Measurements from ENCODE around the gene CYLC1.

Gene CYLC1

GRCh38 chrX:83860846-83861245 lies at the start of gene CYLC1:
TSS of gene CYLC1 (plus strand) at chrX:83861146. CDS start at chrX:83861183, 37 bp downstream.
- WGBS (ENCODE audit: insufficient coverage, insufficient read length): no CpG with 5 or more reads among the region's 1 CpG
- DNase-seq (ENCODE audit: low read depth, low spot score): no peak
- Histone ChIP-seq H3K27ac (ENCODE audit: low read length) (no peak within 1 kb of the TSS), H3K36me3 (ENCODE audit: control insufficient read depth, insufficient read depth, low read length) (no peaks in the 10 kb centered on the region), H3K9me3 (ENCODE audit: control insufficient read depth, insufficient read depth, low read length) (no peaks in the 10 kb centered on the region), H3K4me1 (ENCODE audit: control insufficient read depth, insufficient read depth, low read length) (no peaks in the 10 kb centered on the region), H3K27me3 (ENCODE audit: control insufficient read depth, insufficient read depth, low read length) (no peaks in the 10 kb centered on the region), H3K4me3 (ENCODE audit: low read length) (no peak within 1 kb of the TSS)

- Histone ChIP-seq H3K9me3 (ENCODE audit: control insufficient read depth, insufficient read depth, low read length) (no peaks in the 10 kb centered on the region), H3K36me3 (ENCODE audit: control insufficient read depth, insufficient read depth, low read length) (no peaks in the 10 kb centered on the region), H3K27ac (ENCODE audit: low read length) (no peak overlapping the region), H3K4me1 (ENCODE audit: control insufficient read depth, insufficient read depth, low read length) (no peaks in the 10 kb centered on the region), H3K27me3 (ENCODE audit: control insufficient read depth, insufficient read depth, low read length) (no peaks in the 10 kb centered on the region), H3K4me3 (ENCODE audit: low read length) (no peak overlapping the region)
- no peak for DNase-seq (ENCODE audit: low read depth, low spot score)
- WGBS (ENCODE audit: insufficient coverage, insufficient read length): no CpG with 5 or more reads among the region's 3 CpGs
Measured at GRCh38 chrX:83819304-83819703, 41.6 kb upstream of the CYLC1 start.

GRCh38 chrX:83829874-83830273 lies 31.1 kb upstream of the CYLC1 start:
- Histone ChIP-seq H3K9me3 (ENCODE audit: control insufficient read depth, insufficient read depth, low read length) (no peaks in the 10 kb centered on the region), H3K4me1 (ENCODE audit: control insufficient read depth, insufficient read depth, low read length) (no peaks in the 10 kb centered on the region), H3K27me3 (ENCODE audit: control insufficient read depth, insufficient read depth, low read length) (no peaks in the 10 kb centered on the region), H3K4me3 (ENCODE audit: low read length) (no peak overlapping the region), H3K36me3 (ENCODE audit: control insufficient read depth, insufficient read depth, low read length) (no peaks in the 10 kb centered on the region), H3K27ac (ENCODE audit: low read length) (no peak overlapping the region)
- WGBS (ENCODE audit: insufficient coverage, insufficient read length): no CpG with 5 or more reads among the region's 4 CpGs
- no peak for DNase-seq (ENCODE audit: low read depth, low spot score)

- Histone ChIP-seq H3K27ac (ENCODE audit: low read length) (no peak overlapping the region), H3K4me3 (ENCODE audit: low read length) (no peak overlapping the region), H3K27me3 (ENCODE audit: control insufficient read depth, insufficient read depth, low read length) (no peaks in the 10 kb centered on the region), H3K4me1 (ENCODE audit: control insufficient read depth, insufficient read depth, low read length) (no peaks in the 10 kb centered on the region), H3K9me3 (ENCODE audit: control insufficient read depth, insufficient read depth, low read length) (no peaks in the 10 kb centered on the region), H3K36me3 (ENCODE audit: control insufficient read depth, insufficient read depth, low read length) (no peaks in the 10 kb centered on the region)
- WGBS (ENCODE audit: insufficient coverage, insufficient read length): no CpG with 5 or more reads among the region's 2 CpGs
- peak; percentile 5 for DNase-seq (ENCODE audit: low read depth, low spot score)
Measured at GRCh38 chrX:83845397-83845796, 15.5 kb upstream of the CYLC1 start.

- Histone ChIP-seq H3K27me3 (ENCODE audit: control insufficient read depth, insufficient read depth, low read length) (no peaks in the 10 kb centered on the region), H3K36me3 (ENCODE audit: control insufficient read depth, insufficient read depth, low read length) (no peaks in the 10 kb centered on the region), H3K4me3 (ENCODE audit: low read length) (no peak overlapping the region), H3K4me1 (ENCODE audit: control insufficient read depth, insufficient read depth, low read length) (no peaks in the 10 kb centered on the region), H3K27ac (ENCODE audit: low read length) (no peak overlapping the region), H3K9me3 (ENCODE audit: control insufficient read depth, insufficient read depth, low read length) (no peaks in the 10 kb centered on the region)
- WGBS (ENCODE audit: insufficient coverage, insufficient read length): no CpG with 5 or more reads among the region's 5 CpGs
- no peak for DNase-seq (ENCODE audit: low read depth, low spot score)
Measured at GRCh38 chrX:83847339-83847738, 13.6 kb upstream of the CYLC1 start.

GRCh38 chrX:83888585-83888984 lies 27.6 kb downstream of the CYLC1 start:
- WGBS (ENCODE audit: insufficient coverage, insufficient read length): no CpG with 5 or more reads among the region's 2 CpGs
- H3K4me1 ChIP-seq (ENCODE audit: control insufficient read depth, insufficient read depth, low read length): no peaks in the 10 kb centered on the region
- H3K27ac ChIP-seq (ENCODE audit: low read length): no peak overlapping the region
- H3K9me3 ChIP-seq (ENCODE audit: control insufficient read depth, insufficient read depth, low read length): no peaks in the 10 kb centered on the region
- DNase-seq (ENCODE audit: low read depth, low spot score): no peak
- no peaks in the 10 kb centered on the region for H3K36me3 ChIP-seq (ENCODE audit: control insufficient read depth, insufficient read depth, low read length)
- H3K27me3 ChIP-seq (ENCODE audit: control insufficient read depth, insufficient read depth, low read length): no peaks in the 10 kb centered on the region
- no peak overlapping the region for H3K4me3 ChIP-seq (ENCODE audit: low read length)

GRCh38 chrX:83892433-83892832 lies 31.5 kb downstream of the CYLC1 start:
- Histone ChIP-seq H3K4me3 (ENCODE audit: low read length) (no peak overlapping the region), H3K27ac (ENCODE audit: low read length) (no peak overlapping the region), H3K27me3 (ENCODE audit: control insufficient read depth, insufficient read depth, low read length) (no peaks in the 10 kb centered on the region), H3K4me1 (ENCODE audit: control insufficient read depth, insufficient read depth, low read length) (no peaks in the 10 kb centered on the region), H3K9me3 (ENCODE audit: control insufficient read depth, insufficient read depth, low read length) (no peaks in the 10 kb centered on the region), H3K36me3 (ENCODE audit: control insufficient read depth, insufficient read depth, low read length) (no peaks in the 10 kb centered on the region)
- DNase-seq (ENCODE audit: low read depth, low spot score): no peak
- no CpG with 5 or more reads among the region's 12 CpGs for WGBS (ENCODE audit: insufficient coverage, insufficient read length)

GRCh38 chrX:83906921-83907320 lies 46.0 kb downstream of the CYLC1 start:
- no CpG with 5 or more reads among the region's 3 CpGs for WGBS (ENCODE audit: insufficient coverage, insufficient read length)
- DNase-seq (ENCODE audit: low read depth, low spot score): no peak
- H3K27ac ChIP-seq (ENCODE audit: low read length): no peak overlapping the region

GRCh38 chrX:83916525-83916924 lies 55.6 kb downstream of the CYLC1 start:
- H3K36me3 ChIP-seq (ENCODE audit: control insufficient read depth, insufficient read depth, low read length): no peaks in the 10 kb centered on the region
- no peak overlapping the region for H3K27ac ChIP-seq (ENCODE audit: low read length)
- H3K9me3 ChIP-seq (ENCODE audit: control insufficient read depth, insufficient read depth, low read length): no peaks in the 10 kb centered on the region
- H3K4me1 ChIP-seq (ENCODE audit: control insufficient read depth, insufficient read depth, low read length): no peaks in the 10 kb centered on the region
- no peak for DNase-seq (ENCODE audit: low read depth, low spot score)
- no peaks in the 10 kb centered on the region for H3K27me3 ChIP-seq (ENCODE audit: control insufficient read depth, insufficient read depth, low read length)
- H3K4me3 ChIP-seq (ENCODE audit: low read length): no peak overlapping the region
- no CpG with 5 or more reads among the region's 2 CpGs for WGBS (ENCODE audit: insufficient coverage, insufficient read length)

More at GRCh38 chrX:83906921-83907320, 46.0 kb downstream of the CYLC1 start:
- Histone ChIP-seq H3K4me3 (ENCODE audit: low read length) (no peak overlapping the region), H3K36me3 (ENCODE audit: control insufficient read depth, insufficient read depth, low read length) (no peaks in the 10 kb centered on the region), H3K4me1 (ENCODE audit: control insufficient read depth, insufficient read depth, low read length) (no peaks in the 10 kb centered on the region), H3K27me3 (ENCODE audit: control insufficient read depth, insufficient read depth, low read length) (no peaks in the 10 kb centered on the region), H3K9me3 (ENCODE audit: control insufficient read depth, insufficient read depth, low read length) (no peaks in the 10 kb centered on the region)

GRCh38 chrX:83934220-83934619 lies 73.3 kb downstream of the CYLC1 start:
- H3K27ac ChIP-seq (ENCODE audit: low read length): no peak overlapping the region
- no peaks in the 10 kb centered on the region for H3K27me3 ChIP-seq (ENCODE audit: control insufficient read depth, insufficient read depth, low read length)
- no peaks in the 10 kb centered on the region for H3K9me3 ChIP-seq (ENCODE audit: control insufficient read depth, insufficient read depth, low read length)
- H3K4me3 ChIP-seq (ENCODE audit: low read length): no peak overlapping the region
- DNase-seq (ENCODE audit: low read depth, low spot score): no peak
- H3K4me1 ChIP-seq (ENCODE audit: control insufficient read depth, insufficient read depth, low read length): no peaks in the 10 kb centered on the region
- no peaks in the 10 kb centered on the region for H3K36me3 ChIP-seq (ENCODE audit: control insufficient read depth, insufficient read depth, low read length)
- WGBS (ENCODE audit: insufficient coverage, insufficient read length): no CpG with 5 or more reads among the region's 2 CpGs

Data from iPS DF 6.9 (cell line).